Measurements from ENCODE around the gene FGFBP3. TPM values are rescaled to one million over a fixed set of nuclear protein-coding genes. Genes with fewer than 3 reads are reported as not detected.

FGFBP3 gene
- total RNA-seq (0.38 and 0.53 TPM in 2 replicates), polyA plus RNA-seq (0.11 TPM in 2 replicates), polyA minus RNA-seq (0.11 TPM in 1 of 2 replicates, not detected in the other), Bru-seq, nascent RNA (percentile 43 among the genes with signal in this experiment), BruChase-seq, experiment 1, labeled RNA remaining after a 6-hour chase (percentile 31 among the genes with signal in this experiment), BruChase-seq, experiment 2, labeled RNA remaining after a 2-hour chase (percentile 28 among the genes with signal in this experiment)
- 0.06 and 0.07 TPM in 2 replicates for polyA plus RNA-seq (2011; cell fraction: cytosol; rRNA removed)
- polyA plus RNA-seq (2011; cell fraction: nucleus; rRNA removed) = 0.11 TPM in 2 replicates
- polyA plus RNA-seq (2012) = 0.25 and 0.36 TPM in 2 replicates
- polyA minus RNA-seq (2011; cell fraction: cytosol; rRNA and poly(A)+ RNA removed) = 0.51 TPM
- polyA minus RNA-seq (2011; cell fraction: nucleus; rRNA and poly(A)+ RNA removed) = 0.14 TPM in 1 of 2 replicates, not detected in the other
- long read RNA-seq, partial matches to known transcripts = 0 of 1 reads
- long read RNA-seq, other reads (novel, unspliced or antisense) = 1 of 1 reads

GRCh38 chr10:91909117-91909677, at the start of gene FGFBP3:
FGFBP3 (minus strand) TSS chr10:91909486; CDS start chr10:91908969, 517 bp downstream.
- Histone ChIP-seq H3K4me1 (ENCODE audit: control insufficient read depth, extremely low read depth, insufficient read depth, low read length) (peaks cover 18% of the 10 kb centered on the region), H3K4me3 (replicated peaks in 1 of 3; ENCODE audit: insufficient read depth in 1 of 3, low read depth in 1 of 3, low read length in 3 of 3) (peak within 1 kb of the TSS; percentile 57 to 71 (median 63)), H3K36me3 (ENCODE audit: control insufficient read depth in 2 of 2, extremely low read depth in 1 of 2, insufficient read depth in 2 of 2, low read length in 2 of 2) (no peaks in the 10 kb centered on the region), H2AFZ (ENCODE audit: low read depth, low read length) (peak within 1 kb of the TSS; percentile 86), H3K9ac (replicated peaks; ENCODE audit: extremely low read depth, insufficient read depth, low read length) (peak within 1 kb of the TSS; percentile 38), H3K4me2 (ENCODE audit: insufficient read depth, low read length) (peak within 1 kb of the TSS; percentile 96), H3K9me1 (replicated peaks; ENCODE audit: control insufficient read depth, extremely low read depth, insufficient read depth, low read length) (no peaks in the 10 kb centered on the region), H3K9me3 (replicated peaks; ENCODE audit: control insufficient read depth, insufficient read depth, low read length) (no peaks in the 10 kb centered on the region), H3K27ac (ENCODE audit: insufficient read depth, low read depth, low read length) (no peak within 1 kb of the TSS), H3K79me2 (ENCODE audit: control insufficient read depth, insufficient read depth, low read length) (no peaks in the 10 kb centered on the region), H4K20me1 (replicated peaks; ENCODE audit: control insufficient read depth, extremely low read depth, insufficient read depth, low read length) (no peaks in the 10 kb centered on the region), H3K27me3 (ENCODE audit: control insufficient read depth in 2 of 2, insufficient read depth in 2 of 2, low read length in 2 of 2) (peaks cover 3% of the 10 kb centered on the region in 2 experiments)
- TF ChIP-seq POLR2AphosphoS5 (IDR thresholded peaks at IDR 0.05; ENCODE audit: insufficient read depth, low read depth, low read length) = no peak
- TF ChIP-seq MAX (IDR thresholded peaks at IDR 0.05; ENCODE audit: insufficient read depth, insufficient read length) = no peak
- TF ChIP-seq POLR2A (IDR thresholded peaks at IDR 0.05; ENCODE audit: low read depth, low read length) = no peak
- no peak for TF ChIP-seq GATA2 (IDR thresholded peaks at IDR 0.05; ENCODE audit: insufficient read depth, insufficient read length, low read depth, low read length)
- no peak for TF ChIP-seq EZH2 (IDR thresholded peaks at IDR 0.05; ENCODE audit: borderline replicate concordance, low read depth, low read length, severe bottlenecking)
- no peak for TF ChIP-seq MYC (IDR thresholded peaks at IDR 0.05; ENCODE audit: low read depth, low read length)
- no peak for TF ChIP-seq FOS (IDR thresholded peaks at IDR 0.05; ENCODE audit: borderline replicate concordance, insufficient read depth, low read length)
- no peak for TF ChIP-seq CTCF (IDR thresholded peaks at IDR 0.05; ENCODE audit: extremely low read depth in 1 of 2, insufficient read depth in 1 of 2, low read depth in 1 of 2, low read length in 2 of 2)
- TF ChIP-seq JUN (IDR thresholded peaks at IDR 0.05; ENCODE audit: borderline replicate concordance, insufficient read depth, insufficient read length, low read depth) = no peak
- POLR2A ChIA-PET = interaction anchor here (1.6 kb wide), 1 partner anchor 15 kb away, joined by 6 read pairs; the partner anchor contains the start of gene BTAF1
- intact Hi-C loops (cut with micrococcal nuclease) = loop anchor here (2.0 kb wide), 1 partner anchor 110 kb away; the partner anchor contains the start of gene TNKS2
- FAIRE-seq = no peak
- DNase-seq (ENCODE audit: low read depth, low spot score) = no peak
- dilution Hi-C loops (cut with MboI; ENCODE audit: extremely low pct_ligation_motif_present, low sequenced_read_pairs) = no loop called here
- BruUV-seq (replicated peaks) = no TSS peak
- CTCF ChIA-PET = interaction anchor here (0.6 to 4.1 kb wide), 11 partner anchors 15 to 611 kb away, joined by 3 to 24 read pairs (median 8); partner anchors contain the start of gene BTAF1

Measured in endothelial cell of umbilical vein (primary cell).